Astrocyte of the cerebellum (primary cell): Measurements from ENCODE around the gene MAP6.
A peak's percentile ranks its signal among the peaks of the same experiment; 100 is the strongest.

Experiments
- DNase-seq: peaks from one replicate; pipeline ENCODE4 v3.0.0-alpha.2; 2011; ENCODE audit warnings: low read depth
- H3K4me3 ChIP-seq: 2 replicates; pipeline ENCODE4 v1.5.1; 2011; ENCODE audit warnings: mild to moderate bottlenecking, low read depth, low read length, moderate library complexity
- in situ Hi-C: cut with HindIII; loops from 2 replicates; pipeline ENCODE4 v1.10.0; 2017; ENCODE audit warnings: low sequenced_read_pairs
- TF ChIP-seq, protein P1 (sequence below): IDR thresholded peaks from 2 replicates; pipeline ENCODE4 v1.5.1; 2012; ENCODE audit warnings: low read length, low read depth, moderate library complexity, mild to moderate bottlenecking; ENCODE audit errors: missing control alignments

MAP6 gene

DNA sequence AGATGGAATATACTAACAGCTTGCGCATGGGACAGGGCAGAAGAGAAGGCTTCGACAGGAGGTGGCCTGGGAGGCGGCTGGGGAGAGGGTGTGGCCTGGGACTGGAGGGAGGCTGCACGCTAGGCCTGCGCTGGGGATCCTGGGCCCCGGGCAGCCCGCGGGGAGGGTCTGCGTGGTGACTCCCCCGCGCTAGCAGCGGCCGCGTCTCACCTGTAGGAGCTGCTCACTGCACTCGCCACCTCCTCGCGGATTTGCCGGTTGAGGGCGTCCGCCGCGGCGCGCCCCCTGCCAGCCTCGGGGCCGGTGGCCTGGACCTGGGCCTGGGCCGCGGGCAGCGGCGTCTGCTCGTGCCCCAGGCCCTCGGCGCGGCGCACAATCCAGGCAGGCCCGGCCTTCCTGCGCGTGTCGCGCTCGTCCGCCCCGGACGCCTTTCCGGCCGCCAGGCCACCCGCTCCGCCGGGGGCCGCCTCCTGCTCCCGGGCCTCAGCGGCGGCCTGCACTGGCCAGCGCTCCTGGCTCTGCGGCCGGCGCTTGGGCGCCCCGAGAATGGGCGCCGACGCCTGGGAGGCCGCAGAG lies 1.5 kb downstream of the MAP6 start:
- no peak for DNase-seq
- TF ChIP-seq, protein P1, sequence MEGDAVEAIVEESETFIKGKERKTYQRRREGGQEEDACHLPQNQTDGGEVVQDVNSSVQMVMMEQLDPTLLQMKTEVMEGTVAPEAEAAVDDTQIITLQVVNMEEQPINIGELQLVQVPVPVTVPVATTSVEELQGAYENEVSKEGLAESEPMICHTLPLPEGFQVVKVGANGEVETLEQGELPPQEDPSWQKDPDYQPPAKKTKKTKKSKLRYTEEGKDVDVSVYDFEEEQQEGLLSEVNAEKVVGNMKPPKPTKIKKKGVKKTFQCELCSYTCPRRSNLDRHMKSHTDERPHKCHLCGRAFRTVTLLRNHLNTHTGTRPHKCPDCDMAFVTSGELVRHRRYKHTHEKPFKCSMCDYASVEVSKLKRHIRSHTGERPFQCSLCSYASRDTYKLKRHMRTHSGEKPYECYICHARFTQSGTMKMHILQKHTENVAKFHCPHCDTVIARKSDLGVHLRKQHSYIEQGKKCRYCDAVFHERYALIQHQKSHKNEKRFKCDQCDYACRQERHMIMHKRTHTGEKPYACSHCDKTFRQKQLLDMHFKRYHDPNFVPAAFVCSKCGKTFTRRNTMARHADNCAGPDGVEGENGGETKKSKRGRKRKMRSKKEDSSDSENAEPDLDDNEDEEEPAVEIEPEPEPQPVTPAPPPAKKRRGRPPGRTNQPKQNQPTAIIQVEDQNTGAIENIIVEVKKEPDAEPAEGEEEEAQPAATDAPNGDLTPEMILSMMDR = no peak
- peak overlapping the region; percentile 30 for H3K4me3 ChIP-seq
- in situ Hi-C loops = no loop called here

DNA sequence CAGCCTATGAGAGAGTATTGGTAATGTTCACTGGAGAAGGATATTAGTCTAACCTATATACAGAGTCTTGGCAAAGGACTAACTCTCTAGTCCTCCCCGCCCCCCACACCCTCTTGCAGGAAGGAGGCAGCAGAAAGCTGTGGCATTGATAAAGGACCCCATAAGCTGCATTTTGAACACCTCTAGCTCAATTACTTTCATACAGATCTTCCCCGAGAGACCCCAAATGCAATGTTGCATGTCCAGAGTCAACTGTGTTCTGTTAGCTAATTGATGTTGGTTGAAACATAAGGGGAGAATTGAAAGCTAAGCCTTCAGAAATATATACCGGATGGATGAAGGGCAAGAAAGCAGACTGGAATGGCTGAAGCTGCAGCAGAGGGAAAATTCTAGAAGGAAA lies 2.8 kb downstream of the MAP6 start:
- no peak for DNase-seq
- in situ Hi-C loops = no loop called here
- no peak overlapping the region for H3K4me3 ChIP-seq
- TF ChIP-seq, protein P1 = no peak

DNA sequence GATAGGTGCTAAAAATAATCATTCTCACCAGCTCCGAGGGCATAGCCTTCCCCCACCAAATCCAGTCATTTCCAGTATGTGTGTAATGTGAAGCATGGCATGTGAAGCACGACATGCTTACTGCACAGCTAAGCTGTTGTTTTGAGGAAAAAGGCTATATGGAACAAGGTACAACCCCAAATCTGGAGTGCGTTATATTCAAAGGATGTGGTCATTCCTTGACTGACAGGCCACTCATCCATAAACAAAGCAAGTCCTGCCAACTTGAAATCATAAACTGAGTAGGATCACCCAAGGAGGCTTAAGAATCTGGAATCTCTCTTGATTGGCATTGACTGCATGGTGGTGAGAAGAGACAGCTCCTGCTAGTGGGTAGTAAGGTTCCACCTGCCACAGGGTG lies 3.7 kb downstream of the MAP6 start:
- TF ChIP-seq, protein P1 = no peak
- in situ Hi-C loops = no loop called here
- DNase-seq = no peak
- H3K4me3 ChIP-seq = no peak overlapping the region

DNA sequence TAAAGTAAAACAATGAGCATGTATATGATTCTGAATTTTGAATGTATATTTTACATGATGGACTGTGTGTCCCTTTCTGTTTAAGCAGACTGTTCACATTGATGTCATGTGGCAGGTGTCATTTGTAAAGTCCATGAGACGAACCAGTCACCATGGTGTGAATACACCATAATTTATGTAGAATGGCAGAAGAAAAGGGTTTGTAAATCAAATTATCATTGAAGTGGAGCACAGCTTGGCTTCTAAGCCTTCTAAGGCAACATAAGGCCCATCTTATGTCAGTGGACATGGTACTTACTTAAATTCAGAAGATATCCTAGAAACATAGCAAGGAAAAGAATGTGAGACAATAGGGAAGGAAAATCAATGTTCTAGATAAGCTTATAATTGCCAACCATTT lies 4.4 kb downstream of the MAP6 start:
- in situ Hi-C loops = no loop called here
- DNase-seq = no peak
- no peak overlapping the region for H3K4me3 ChIP-seq
- TF ChIP-seq, protein P1 = no peak

DNA sequence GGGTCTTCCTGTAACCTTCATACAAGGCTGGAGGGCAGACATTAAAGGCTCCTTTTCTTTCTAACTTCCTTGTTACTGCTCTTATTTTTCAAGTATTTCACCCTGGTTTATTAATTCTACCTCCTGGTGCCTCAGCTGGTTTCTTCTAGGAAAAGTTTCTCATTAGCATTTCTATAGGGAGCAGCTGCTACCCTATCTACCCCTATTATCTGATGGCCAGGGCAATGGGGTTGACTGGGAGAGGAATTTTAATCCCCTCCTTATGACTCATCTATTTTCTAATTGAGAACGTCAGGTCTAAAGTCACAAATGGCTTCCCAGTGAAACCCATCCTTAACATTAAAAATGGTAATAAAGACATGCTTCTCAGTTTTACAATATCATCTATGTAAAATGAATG lies 5.0 kb downstream of the MAP6 start:
- in situ Hi-C loops = no loop called here
- DNase-seq = no peak
- H3K4me3 ChIP-seq = no peak overlapping the region
- TF ChIP-seq, protein P1 = no peak

DNA sequence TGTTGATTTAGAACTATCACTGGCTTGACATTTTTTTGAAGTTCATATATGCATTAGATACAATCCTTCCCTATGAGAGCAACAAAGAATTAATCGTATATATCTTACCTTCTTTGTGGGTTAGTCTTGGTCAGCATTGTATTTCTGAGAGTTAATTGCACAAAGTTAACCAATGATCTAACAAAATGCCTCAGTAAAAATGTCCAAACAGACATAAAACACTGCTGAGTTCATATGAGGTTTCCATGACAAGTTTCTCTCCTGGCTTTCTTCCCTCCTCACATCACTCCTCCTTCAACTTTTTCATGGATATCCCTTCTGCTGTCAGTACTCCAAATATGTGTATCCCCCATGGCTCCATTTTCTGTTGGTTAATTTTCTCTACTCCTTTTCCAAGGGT lies 9.0 kb downstream of the MAP6 start:
- H3K4me3 ChIP-seq = no peak overlapping the region
- in situ Hi-C loops = no loop called here
- TF ChIP-seq, protein P1 = no peak
- DNase-seq = no peak
